Smooth muscle cell of the brain vasculature (primary cell): Measurements from ENCODE around the gene EYS.

Experiments used
- DNase-seq: peaks from one replicate; pipeline ENCODE4 v3.0.0-alpha.2; 2012; ENCODE audit warnings: low read depth, low spot score

EYS gene

GRCh38 chr6:64146094-64146493 is 1560.9 kb downstream of the EYS start:
- no peak for DNase-seq

- DNase-seq, result no peak
Measured at GRCh38 chr6:64145658-64146057, 1561.4 kb downstream of the EYS start.

GRCh38 chr6:64143101-64143500 is 1563.9 kb downstream of the EYS start:
- no peak for DNase-seq

- DNase-seq, result no peak
Measured at GRCh38 chr6:64141680-64142079, 1565.3 kb downstream of the EYS start.

GRCh38 chr6:64128301-64129024 is 1578.6 kb downstream of the EYS start:
- DNase-seq, result no peak

- no peak for DNase-seq
Measured at GRCh38 chr6:64123761-64124633, 1583.0 kb downstream of the EYS start.

GRCh38 chr6:64122712-64123375 is 1584.2 kb downstream of the EYS start:
- DNase-seq, result no peak

GRCh38 chr6:64121011-64121565 is 1585.9 kb downstream of the EYS start:
- no peak for DNase-seq

- DNase-seq, result no peak
Measured at GRCh38 chr6:64113704-64114103, 1593.3 kb downstream of the EYS start.

- no peak for DNase-seq
Measured at GRCh38 chr6:64104051-64104450, 1603.0 kb downstream of the EYS start.

- no peak for DNase-seq
Measured at GRCh38 chr6:64103480-64103879, 1603.5 kb downstream of the EYS start.

- DNase-seq, result no peak
Measured at GRCh38 chr6:64100702-64101303, 1606.2 kb downstream of the EYS start.

- DNase-seq, result no peak
Measured at GRCh38 chr6:64090352-64090751, 1616.7 kb downstream of the EYS start.

GRCh38 chr6:64085126-64085525 is 1621.9 kb downstream of the EYS start:
- DNase-seq, result no peak

- no peak for DNase-seq
Measured at GRCh38 chr6:64084185-64084663, 1622.8 kb downstream of the EYS start.

- no peak for DNase-seq
Measured at GRCh38 chr6:64083261-64083660, 1623.8 kb downstream of the EYS start.

- DNase-seq, result no peak
Measured at GRCh38 chr6:64081453-64081852, 1625.6 kb downstream of the EYS start.

- DNase-seq, result no peak
Measured at GRCh38 chr6:64074981-64075380, 1632.0 kb downstream of the EYS start.

- DNase-seq, result no peak
Measured at GRCh38 chr6:64072686-64073085, 1634.3 kb downstream of the EYS start.

GRCh38 chr6:64064919-64065318 is 1642.1 kb downstream of the EYS start:
- no peak for DNase-seq

GRCh38 chr6:64062960-64063683 is 1643.9 kb downstream of the EYS start:
- DNase-seq, result no peak
